Trophoblast cell (in vitro differentiated cells and primary cell): ENCODE measurements around the gene GNA15.

Experiments used
- DNase-seq, 2 donors: peaks; one replicate each; pipeline ENCODE4 v3.0.0-alpha.2; 2016
- H2AFZ ChIP-seq: 2 replicates; pipeline ENCODE4 v1.6.1; 2013; ENCODE audit warnings: low read length, moderate library complexity, mild to moderate bottlenecking; ENCODE audit not compliant: insufficient read depth, poor library complexity
- H2AK5ac ChIP-seq: 2 replicates; pipeline ENCODE4 v1.6.1; 2013; ENCODE audit warnings: mild to moderate bottlenecking, low read length
- H2BK120ac ChIP-seq: 2 replicates; pipeline ENCODE4 v1.6.1; 2013; ENCODE audit warnings: low read length, mild to moderate bottlenecking, moderate library complexity; ENCODE audit not compliant: insufficient read depth, poor library complexity
- H2BK12ac ChIP-seq: 2 replicates; pipeline ENCODE4 v1.6.1; 2013; ENCODE audit warnings: mild to moderate bottlenecking, low read length, moderate library complexity
- H2BK5ac ChIP-seq: 2 replicates; pipeline ENCODE4 v1.6.1; 2013; ENCODE audit warnings: low read length, low read depth, moderate library complexity, mild to moderate bottlenecking; ENCODE audit not compliant: poor library complexity
- H3K14ac ChIP-seq: 2 replicates; pipeline ENCODE4 v1.6.1; 2013; ENCODE audit warnings: mild to moderate bottlenecking, low read length
- H3K18ac ChIP-seq: 2 replicates; pipeline ENCODE4 v1.6.1; 2013; ENCODE audit warnings: mild to moderate bottlenecking, low read length
- H3K23ac ChIP-seq: 2 replicates; pipeline ENCODE4 v1.6.1; 2013; ENCODE audit warnings: low read length
- H3K27ac ChIP-seq: 2 replicates; pipeline ENCODE4 v1.5.1; 2013; ENCODE audit warnings: low read depth, mild to moderate bottlenecking, inconsistent platforms, low read length, moderate library complexity
- H3K27me3 ChIP-seq: 2 replicates; pipeline ENCODE4 v1.6.1; 2013; ENCODE audit warnings: inconsistent platforms, mild to moderate bottlenecking, low read length, moderate library complexity; ENCODE audit not compliant: insufficient read depth
- H3K36me3 ChIP-seq, 2 experiments: 1 replicate in 1 of 2; 2 replicates in 1 of 2; pipeline ENCODE4 v1.6.1; 2013; ENCODE audit warnings: low read length in 2 of 2, mild to moderate bottlenecking in 2 of 2, moderate library complexity in 1 of 2; ENCODE audit not compliant: insufficient read depth in 2 of 2, control insufficient read depth in 1 of 2
- H3K4ac ChIP-seq: 2 replicates; pipeline ENCODE4 v1.6.1; 2013; ENCODE audit warnings: low read depth, mild to moderate bottlenecking, low read length, moderate library complexity
- H3K4me1 ChIP-seq, 2 experiments: 1 replicate in 1 of 2; 2 replicates in 1 of 2; pipeline ENCODE4 v1.6.1; 2013; ENCODE audit warnings: low read length in 2 of 2, mild to moderate bottlenecking in 2 of 2, moderate library complexity in 1 of 2; ENCODE audit not compliant: insufficient read depth in 2 of 2, control insufficient read depth in 1 of 2
- H3K4me2 ChIP-seq: 2 replicates; pipeline ENCODE4 v1.6.1; 2013; ENCODE audit warnings: inconsistent platforms, mild to moderate bottlenecking, low read length, moderate library complexity
- H3K4me3 ChIP-seq: 2 replicates; pipeline ENCODE4 v1.5.1; 2013; ENCODE audit warnings: mild to moderate bottlenecking, low read depth, low read length, inconsistent platforms
- H3K79me1 ChIP-seq: one replicate; pipeline ENCODE4 v1.6.1; 2013; ENCODE audit warnings: low read length
- H3K79me2 ChIP-seq: 2 replicates; pipeline ENCODE4 v1.6.1; 2013; ENCODE audit warnings: low read length, mild to moderate bottlenecking; ENCODE audit not compliant: control insufficient read depth, insufficient read depth, poor library complexity
- H3K9ac ChIP-seq: 2 replicates; pipeline ENCODE4 v1.6.1; 2013; ENCODE audit warnings: mild to moderate bottlenecking, low read length
- H3K9me3 ChIP-seq: 2 replicates; pipeline ENCODE4 v1.6.1; 2013; ENCODE audit warnings: low read depth, mild to moderate bottlenecking, control low read depth, inconsistent platforms, low read length; ENCODE audit not compliant: insufficient read depth
- H4K12ac ChIP-seq: 2 replicates; pipeline ENCODE4 v1.6.1; 2013; ENCODE audit warnings: low read depth, mild to moderate bottlenecking, low read length, moderate library complexity
- H4K8ac ChIP-seq: 2 replicates; pipeline ENCODE4 v1.6.1; 2013; ENCODE audit warnings: low read depth, mild to moderate bottlenecking, low read length, moderate library complexity
- H4K91ac ChIP-seq: one replicate; pipeline ENCODE4 v1.6.1; 2013; ENCODE audit warnings: low read depth, mild to moderate bottlenecking, low read length, moderate library complexity
- WGBS: extraction: QIAGEN DNeasy Blood & Tissue Kit; methylation state at CpG from one replicate; pipeline ENCODE4 v1.1.7; 2013; ENCODE audit warnings: missing lambda C conversion rate; ENCODE audit not compliant: insufficient read length, insufficient coverage; ENCODE audit errors: extremely low coverage; 5-methylcytosine and 5-hydroxymethylcytosine counted together

GNA15 gene

DNA sequence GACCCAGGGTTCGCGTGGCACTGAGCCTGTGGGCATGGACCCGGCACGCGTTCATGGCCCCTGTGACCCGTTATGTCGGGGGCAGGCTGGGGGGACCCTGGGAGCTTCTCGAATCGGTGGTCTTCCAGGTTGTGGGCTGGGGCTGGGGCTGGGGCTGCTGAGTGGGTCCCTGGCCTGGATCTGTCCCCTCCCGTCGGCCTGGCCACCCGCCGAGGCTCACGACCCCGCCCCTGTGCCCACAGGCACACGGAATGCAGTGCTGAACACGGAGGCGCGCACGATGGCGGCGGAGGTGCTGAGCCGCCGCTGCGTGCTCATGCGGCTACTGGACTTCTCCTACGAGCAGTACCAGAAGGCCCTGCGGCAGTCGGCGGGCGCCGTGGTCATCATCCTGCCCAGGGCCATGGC is 56.4 kb downstream of the GNA15 start:
- Histone ChIP-seq H3K9me3 (no peaks in the 10 kb centered on the region), H3K4me1 (peaks cover 2 to 5% of the 10 kb centered on the region in 2 experiments), H2BK5ac (no peak overlapping the region), H3K14ac (no peak overlapping the region), H2AK5ac (no peak overlapping the region), H3K9ac (no peak overlapping the region), H4K8ac (no peak overlapping the region), H2BK120ac (no peak overlapping the region), H3K79me2 (peaks cover 4% of the 10 kb centered on the region), H4K91ac (no peak overlapping the region), H3K27ac (no peak overlapping the region), H3K4me3 (no peak overlapping the region), H3K27me3 (no peaks in the 10 kb centered on the region), H3K4ac (no peak overlapping the region), H3K18ac (no peak overlapping the region), H3K79me1 (no peaks in the 10 kb centered on the region), H3K4me2 (no peak overlapping the region), H2BK12ac (no peak overlapping the region), H3K36me3 (peaks cover 39 to 43% of the 10 kb centered on the region in 2 experiments), H3K23ac (no peak overlapping the region), H2AFZ (no peak overlapping the region), H4K12ac (no peak overlapping the region)
- no peak for DNase-seq
- no CpG with 5 or more reads among the region's 32 CpGs for WGBS

DNA sequence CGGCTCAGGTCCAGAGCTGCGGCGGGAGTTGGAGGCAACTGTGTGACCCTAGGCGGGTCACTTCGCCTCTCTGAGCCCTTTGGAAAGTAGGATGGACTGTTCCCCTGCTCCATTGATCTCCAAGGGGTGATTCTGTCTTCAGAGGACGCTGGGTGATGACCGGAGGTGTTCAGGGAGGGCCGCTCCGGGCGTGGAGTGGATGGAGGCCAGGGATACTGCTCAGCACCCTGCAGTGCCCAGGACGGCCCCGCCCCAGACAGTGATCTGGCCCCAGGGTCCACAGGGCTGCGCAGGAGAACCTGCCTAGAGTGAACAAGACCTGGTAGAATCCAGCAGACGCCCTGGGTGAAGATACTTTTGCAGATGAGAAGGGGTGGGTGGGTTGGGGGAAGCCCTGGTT is 56.9 kb downstream of the GNA15 start:
- no peak overlapping the region for H3K18ac ChIP-seq
- no peak overlapping the region for H4K8ac ChIP-seq
- no peaks in the 10 kb centered on the region for H3K79me2 ChIP-seq
- no peaks in the 10 kb centered on the region for H3K9me3 ChIP-seq
- H3K4me3 ChIP-seq, result no peak overlapping the region
- H3K36me3 ChIP-seq, result peaks cover 39 to 44% of the 10 kb centered on the region in 2 experiments
- H2AK5ac ChIP-seq, result no peak overlapping the region
- H3K79me1 ChIP-seq, result no peaks in the 10 kb centered on the region
- H2AFZ ChIP-seq, result no peak overlapping the region
- no peak overlapping the region for H2BK120ac ChIP-seq
- no peak overlapping the region for H3K14ac ChIP-seq
- no peak overlapping the region for H3K9ac ChIP-seq
- no peak overlapping the region for H4K12ac ChIP-seq
- H4K91ac ChIP-seq, result no peak overlapping the region
- no peak for DNase-seq
- no peak overlapping the region for H2BK12ac ChIP-seq
- H3K4me1 ChIP-seq, result peaks cover 0 to under 1% of the 10 kb centered on the region in 2 experiments
- H3K27ac ChIP-seq, result no peak overlapping the region
- H3K23ac ChIP-seq, result no peak overlapping the region
- H3K4ac ChIP-seq, result no peak overlapping the region
- H3K27me3 ChIP-seq, result no peaks in the 10 kb centered on the region
- H2BK5ac ChIP-seq, result no peak overlapping the region
- no peak overlapping the region for H3K4me2 ChIP-seq
- WGBS, result no CpG with 5 or more reads among the region's 14 CpGs

DNA sequence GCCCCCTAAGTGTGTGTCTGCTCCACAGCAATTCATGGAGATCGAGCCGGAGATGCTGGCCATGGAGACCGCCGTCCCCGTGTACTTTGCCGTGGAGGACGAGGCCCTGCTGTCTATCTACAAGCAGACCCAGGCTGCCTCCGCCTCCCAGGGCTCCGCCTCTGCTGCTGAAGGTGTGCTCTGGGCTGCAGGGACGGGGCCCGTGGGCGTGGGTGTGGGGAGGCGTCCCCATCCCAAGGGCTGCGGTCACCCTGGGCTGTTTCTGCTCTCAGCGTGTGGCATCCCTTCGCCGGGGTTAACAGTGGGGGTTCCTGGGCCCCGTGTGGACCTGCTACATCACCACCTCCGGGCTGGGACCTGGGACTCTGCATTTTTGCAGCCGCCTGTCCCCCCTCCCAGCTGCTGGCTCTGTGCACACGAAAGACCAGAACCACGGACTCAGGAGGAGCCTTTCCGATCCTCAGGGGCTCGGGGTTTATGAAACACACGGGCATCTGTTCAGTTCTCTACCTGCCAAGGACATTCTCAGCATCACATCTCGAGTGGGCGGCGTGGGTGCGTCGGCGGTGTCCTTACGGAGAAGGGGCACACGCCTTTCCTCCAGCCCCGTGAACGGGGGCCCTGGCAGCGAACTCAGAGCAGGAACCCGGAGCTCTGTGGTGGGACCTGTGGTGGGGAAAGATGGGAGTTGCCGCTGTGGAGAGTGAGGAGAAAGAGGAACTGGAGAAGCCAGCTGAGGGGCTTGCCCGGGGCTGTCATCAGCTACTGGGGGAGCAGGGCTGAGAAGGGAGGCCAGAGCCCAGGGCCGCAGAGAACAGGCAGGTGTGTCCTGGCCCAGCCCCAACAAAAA is 57.6 kb downstream of the GNA15 start:
- H3K79me2 ChIP-seq, result no peaks in the 10 kb centered on the region
- no peak overlapping the region for H3K4ac ChIP-seq
- H3K4me1 ChIP-seq, result no peaks in the 10 kb centered on the region
- H3K9ac ChIP-seq, result no peak overlapping the region
- no peak overlapping the region for H3K27ac ChIP-seq
- H3K14ac ChIP-seq, result no peak overlapping the region
- H2AFZ ChIP-seq, result no peak overlapping the region
- no peaks in the 10 kb centered on the region for H3K9me3 ChIP-seq
- H3K79me1 ChIP-seq, result no peaks in the 10 kb centered on the region
- H3K18ac ChIP-seq, result no peak overlapping the region
- H3K27me3 ChIP-seq, result no peaks in the 10 kb centered on the region
- H2AK5ac ChIP-seq, result no peak overlapping the region
- H4K91ac ChIP-seq, result no peak overlapping the region
- H2BK5ac ChIP-seq, result no peak overlapping the region
- no peak overlapping the region for H4K12ac ChIP-seq
- peaks cover 37 to 48% of the 10 kb centered on the region in 2 experiments for H3K36me3 ChIP-seq
- H3K4me3 ChIP-seq, result no peak overlapping the region
- DNase-seq, result no peak
- no peak overlapping the region for H3K23ac ChIP-seq
- H4K8ac ChIP-seq, result no peak overlapping the region
- H2BK120ac ChIP-seq, result no peak overlapping the region
- no peak overlapping the region for H2BK12ac ChIP-seq
- no CpG with 5 or more reads among the region's 40 CpGs for WGBS
- H3K4me2 ChIP-seq, result no peak overlapping the region

DNA sequence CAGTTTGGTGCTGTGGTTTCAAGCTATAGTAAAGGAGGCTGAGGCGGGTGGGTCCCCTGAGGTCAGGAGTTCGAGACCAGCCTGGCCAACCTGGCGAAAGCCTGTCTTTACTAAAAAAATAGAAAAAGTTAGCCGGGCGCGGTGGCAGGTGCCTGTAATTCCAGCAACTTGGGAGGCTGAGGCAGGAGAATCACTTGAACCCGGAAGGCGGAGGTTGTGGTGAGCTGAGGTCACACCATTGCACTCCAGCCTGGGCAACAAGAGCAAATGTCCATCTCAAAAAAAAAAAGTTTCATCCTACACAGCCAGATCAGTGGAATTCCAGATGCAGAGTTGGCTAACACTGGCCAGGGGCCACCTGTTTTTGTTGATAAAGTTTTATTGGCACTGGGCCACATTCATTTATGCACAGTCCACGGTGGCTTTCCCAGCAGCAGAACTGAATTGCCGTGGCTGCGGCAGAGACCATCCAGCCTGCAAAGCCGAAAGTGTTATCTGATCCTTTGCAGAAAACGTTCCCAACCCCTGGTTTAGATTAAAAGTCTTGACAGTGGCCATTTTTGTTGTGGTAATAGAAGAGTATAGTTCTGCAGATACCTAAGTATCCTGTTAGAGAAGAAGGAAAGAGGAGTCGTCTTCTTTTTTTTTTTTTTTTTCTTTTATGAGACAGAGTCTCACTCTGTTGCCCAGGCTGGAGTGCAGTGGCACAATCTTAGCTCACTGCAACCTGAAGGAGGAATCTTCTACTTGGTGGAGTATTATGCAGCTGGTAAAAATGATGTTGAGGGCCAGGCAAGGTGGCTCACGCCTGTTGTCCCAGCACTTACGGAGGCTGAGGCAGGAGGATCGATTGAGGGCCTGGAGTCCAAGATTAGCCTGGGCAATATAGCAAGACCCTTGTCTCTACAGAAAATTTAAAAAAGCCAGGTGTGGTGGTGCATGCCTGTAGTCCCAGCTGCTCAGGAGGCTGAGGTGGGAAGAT is 58.6 kb downstream of the GNA15 start:
- no peak overlapping the region for H3K4me3 ChIP-seq
- H4K91ac ChIP-seq, result no peak overlapping the region
- H3K9ac ChIP-seq, result no peak overlapping the region
- H3K4me1 ChIP-seq, result no peaks in the 10 kb centered on the region
- H3K36me3 ChIP-seq, result peaks cover 36 to 49% of the 10 kb centered on the region in 2 experiments
- no peaks in the 10 kb centered on the region for H3K79me1 ChIP-seq
- no peak for DNase-seq
- no peaks in the 10 kb centered on the region for H3K79me2 ChIP-seq
- no peak overlapping the region for H2BK12ac ChIP-seq
- H3K4me2 ChIP-seq, result no peak overlapping the region
- no peak overlapping the region for H2BK5ac ChIP-seq
- H2AK5ac ChIP-seq, result no peak overlapping the region
- H4K8ac ChIP-seq, result no peak overlapping the region
- no peak overlapping the region for H2BK120ac ChIP-seq
- no peak overlapping the region for H3K23ac ChIP-seq
- no peak overlapping the region for H3K14ac ChIP-seq
- WGBS, result no CpG with 5 or more reads among the region's 17 CpGs
- no peaks in the 10 kb centered on the region for H3K27me3 ChIP-seq
- H2AFZ ChIP-seq, result no peak overlapping the region
- H3K4ac ChIP-seq, result no peak overlapping the region
- H3K18ac ChIP-seq, result no peak overlapping the region
- no peaks in the 10 kb centered on the region for H3K9me3 ChIP-seq
- H4K12ac ChIP-seq, result no peak overlapping the region
- no peak overlapping the region for H3K27ac ChIP-seq
